BJ (cell line): Measurements from ENCODE around the gene PLA2R1. TPM values are rescaled to one million over a fixed set of nuclear protein-coding genes. Genes with fewer than 3 reads are reported as not detected.

ENCODE experiments used
- CTCF ChIA-PET: fragments of 350-600 bp; formaldehyde crosslinking; extraction: SDS; loops from one replicate; lab custom pipeline; 2021; ENCODE audit warnings: antibody characterized with exemption, inconsistent platforms; lab: Yijun Ruan, JAX
- POLR2A ChIA-PET: fragments of 300-600 bp; sonication (Branson Sonifier 250); formaldehyde crosslinking; extraction: SDS; loops from one replicate; lab custom pipeline; 2021; ENCODE audit warnings: antibody characterized with exemption; lab: Charles Lee
- DNase-seq: peaks from one replicate; pipeline ENCODE4 v3.0.0-alpha.2; 2011; ENCODE audit warnings: low read depth
- H3K27me3 ChIP-seq: 2 replicates; pipeline ENCODE4 v1.6.0; 2011; ENCODE audit warnings: low read length; ENCODE audit not compliant: control insufficient read depth, insufficient read depth
- H3K36me3 ChIP-seq: 2 replicates; pipeline ENCODE4 v1.5.1; 2011; ENCODE audit warnings: low read length; ENCODE audit not compliant: control insufficient read depth, insufficient read depth
- H3K4me3 ChIP-seq: 2 replicates; pipeline ENCODE4 v1.5.1; 2011; ENCODE audit warnings: low read depth, mild to moderate bottlenecking, control low read depth, low read length
- polyA plus RNA-seq: library from polyadenylated mRNA; depleted of rRNA; stranded (reverse); fragments of >200 nt; gene quantifications from 2 replicates; pipeline ENCODE4 v1.2.3, GENCODE V29; 2011
- TF ChIP-seq, protein P1 (sequence below): IDR thresholded peaks from 2 replicates; pipeline ENCODE4 v1.5.1; 2011; ENCODE audit warnings: low read depth, mild to moderate bottlenecking, control low read depth, inconsistent platforms, low read length, moderate library complexity; ENCODE audit not compliant: insufficient read depth

PLA2R1 gene
- polyA plus RNA-seq, 1 experiment = 9.5 TPM

DNA sequence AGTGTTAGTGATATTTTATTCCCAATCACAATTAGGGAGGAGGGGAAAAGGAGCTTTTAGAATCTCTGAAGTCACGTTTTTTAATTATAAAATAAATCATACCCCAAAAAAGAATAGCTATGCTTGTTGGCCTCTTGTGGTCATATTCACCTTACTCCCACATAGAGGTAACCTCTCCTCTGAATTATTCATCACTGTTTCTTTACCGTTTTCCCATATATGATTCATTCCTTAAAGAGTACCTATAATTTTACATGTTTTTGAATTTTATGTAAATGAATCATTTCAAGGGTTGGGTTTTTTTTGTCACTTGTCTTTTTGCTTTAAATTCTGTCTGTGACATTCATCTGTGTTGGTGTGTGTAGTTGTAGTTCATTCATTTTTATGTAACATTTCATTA is 153.8 kb downstream of the PLA2R1 start:
- TF ChIP-seq, protein P1, sequence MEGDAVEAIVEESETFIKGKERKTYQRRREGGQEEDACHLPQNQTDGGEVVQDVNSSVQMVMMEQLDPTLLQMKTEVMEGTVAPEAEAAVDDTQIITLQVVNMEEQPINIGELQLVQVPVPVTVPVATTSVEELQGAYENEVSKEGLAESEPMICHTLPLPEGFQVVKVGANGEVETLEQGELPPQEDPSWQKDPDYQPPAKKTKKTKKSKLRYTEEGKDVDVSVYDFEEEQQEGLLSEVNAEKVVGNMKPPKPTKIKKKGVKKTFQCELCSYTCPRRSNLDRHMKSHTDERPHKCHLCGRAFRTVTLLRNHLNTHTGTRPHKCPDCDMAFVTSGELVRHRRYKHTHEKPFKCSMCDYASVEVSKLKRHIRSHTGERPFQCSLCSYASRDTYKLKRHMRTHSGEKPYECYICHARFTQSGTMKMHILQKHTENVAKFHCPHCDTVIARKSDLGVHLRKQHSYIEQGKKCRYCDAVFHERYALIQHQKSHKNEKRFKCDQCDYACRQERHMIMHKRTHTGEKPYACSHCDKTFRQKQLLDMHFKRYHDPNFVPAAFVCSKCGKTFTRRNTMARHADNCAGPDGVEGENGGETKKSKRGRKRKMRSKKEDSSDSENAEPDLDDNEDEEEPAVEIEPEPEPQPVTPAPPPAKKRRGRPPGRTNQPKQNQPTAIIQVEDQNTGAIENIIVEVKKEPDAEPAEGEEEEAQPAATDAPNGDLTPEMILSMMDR = no peak
- ChIA-PET POLR2A (no interaction called here), CTCF (no interaction called here)
- H3K4me3 ChIP-seq = no peak overlapping the region
- H3K36me3 ChIP-seq = no peaks in the 10 kb centered on the region
- H3K27me3 ChIP-seq = peaks cover 5% of the 10 kb centered on the region
- DNase-seq = no peak

DNA sequence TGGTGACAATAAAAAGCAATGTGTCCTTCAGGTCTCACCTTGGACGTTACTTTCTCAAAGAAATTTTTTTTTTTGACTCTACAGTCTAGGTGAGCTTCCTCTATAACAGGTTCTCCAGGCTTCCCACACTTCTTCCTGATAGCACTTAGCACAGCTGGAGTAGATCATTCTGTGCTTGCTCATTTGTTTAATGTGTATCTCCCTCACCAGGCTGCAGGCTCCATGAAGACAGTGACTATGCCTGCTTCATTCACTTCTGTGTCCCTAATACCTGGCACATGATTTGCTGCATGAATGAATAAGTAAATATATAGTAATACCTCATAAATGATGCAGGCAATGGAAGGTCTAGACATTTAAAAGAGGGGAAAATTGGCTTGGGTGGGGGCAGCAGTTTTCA is 154.5 kb downstream of the PLA2R1 start:
- TF ChIP-seq, protein P1 = no peak
- ChIA-PET POLR2A (no interaction called here), CTCF (no interaction called here)
- no peak for DNase-seq
- no peak overlapping the region for H3K4me3 ChIP-seq
- H3K36me3 ChIP-seq = no peaks in the 10 kb centered on the region
- peaks cover 5% of the 10 kb centered on the region for H3K27me3 ChIP-seq

DNA sequence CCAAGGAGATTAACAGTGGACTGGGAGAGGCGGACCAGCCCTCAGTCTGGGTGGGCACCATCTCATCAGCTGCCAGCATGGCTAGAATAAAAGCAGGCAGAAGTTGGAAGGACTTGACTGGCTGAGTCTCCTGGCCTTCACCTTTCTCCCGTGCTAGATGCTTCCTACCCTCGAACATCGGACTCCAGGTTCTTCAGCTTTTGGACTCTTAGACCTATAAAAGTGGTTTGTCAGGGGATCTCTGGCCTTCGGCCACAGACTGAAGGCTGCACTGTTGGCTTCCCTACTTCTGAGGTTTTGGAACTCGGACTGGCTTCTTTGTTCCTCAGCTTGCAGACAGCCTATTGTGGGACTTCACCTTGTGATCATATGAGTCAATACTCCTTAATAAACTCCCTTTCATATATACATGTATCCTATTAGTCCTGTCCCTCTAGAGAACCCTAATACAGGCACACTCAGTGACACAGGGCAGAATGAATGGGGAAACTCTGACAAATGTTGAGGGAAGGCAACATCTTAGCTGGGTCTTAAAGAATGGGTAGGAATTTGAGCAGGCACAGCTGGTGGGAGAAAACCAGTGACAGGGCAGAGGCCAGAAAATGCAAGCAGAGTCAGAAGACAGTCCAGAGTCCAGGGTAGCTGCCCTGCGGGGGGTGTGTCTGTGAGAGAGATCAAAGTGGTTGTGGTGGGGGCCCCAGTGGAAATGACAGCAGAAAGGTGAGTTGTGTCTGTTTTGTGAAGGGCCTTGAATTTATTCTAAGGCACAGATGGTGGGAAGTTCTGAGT is 156.3 kb downstream of the PLA2R1 start:
- ChIA-PET CTCF (interaction anchor here (0.6 to 1.1 kb wide), 3 partner anchors 14 to 87 kb away, joined by 3 to 5 read pairs (median 4); no protein-coding TSS in a partner anchor), POLR2A (interaction anchor here (0.6 kb wide), 1 partner anchor 62 kb away, joined by 6 read pairs; no protein-coding TSS in a partner anchor)
- no peak for DNase-seq

DNA sequence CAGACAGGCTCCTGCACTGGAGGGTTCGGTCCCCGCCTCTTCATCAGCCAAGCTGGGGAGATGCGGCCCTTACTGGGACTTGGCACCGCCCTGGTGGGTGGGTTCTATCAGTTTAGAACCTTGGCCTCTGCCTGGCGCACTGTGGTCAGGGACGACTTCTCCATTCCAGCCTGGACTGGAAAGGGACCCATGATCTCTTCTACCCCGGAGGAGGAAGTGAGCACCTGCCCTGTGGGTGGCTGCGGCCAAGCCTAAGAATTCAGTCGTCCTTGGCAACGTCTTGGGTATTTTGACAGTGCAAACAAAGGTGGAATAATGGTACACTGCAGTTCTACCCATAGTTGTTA is 157.5 kb downstream of the PLA2R1 start:
- ChIA-PET CTCF (interaction anchor here (0.7 kb wide), 1 partner anchor 39 kb away, joined by 3 read pairs; no protein-coding TSS in a partner anchor), POLR2A (no interaction called here)
- no peak for DNase-seq
- H3K36me3 ChIP-seq = no peaks in the 10 kb centered on the region
- TF ChIP-seq, protein P1 = no peak
- H3K4me3 ChIP-seq = no peak overlapping the region
- H3K27me3 ChIP-seq = peaks cover 5% of the 10 kb centered on the region

More for the DNA sequence above, 156.3 kb downstream of the PLA2R1 start:
- H3K27me3 ChIP-seq = peaks cover 5% of the 10 kb centered on the region
- no peak overlapping the region for H3K4me3 ChIP-seq
- H3K36me3 ChIP-seq = no peaks in the 10 kb centered on the region
- TF ChIP-seq, protein P1 = no peak

DNA sequence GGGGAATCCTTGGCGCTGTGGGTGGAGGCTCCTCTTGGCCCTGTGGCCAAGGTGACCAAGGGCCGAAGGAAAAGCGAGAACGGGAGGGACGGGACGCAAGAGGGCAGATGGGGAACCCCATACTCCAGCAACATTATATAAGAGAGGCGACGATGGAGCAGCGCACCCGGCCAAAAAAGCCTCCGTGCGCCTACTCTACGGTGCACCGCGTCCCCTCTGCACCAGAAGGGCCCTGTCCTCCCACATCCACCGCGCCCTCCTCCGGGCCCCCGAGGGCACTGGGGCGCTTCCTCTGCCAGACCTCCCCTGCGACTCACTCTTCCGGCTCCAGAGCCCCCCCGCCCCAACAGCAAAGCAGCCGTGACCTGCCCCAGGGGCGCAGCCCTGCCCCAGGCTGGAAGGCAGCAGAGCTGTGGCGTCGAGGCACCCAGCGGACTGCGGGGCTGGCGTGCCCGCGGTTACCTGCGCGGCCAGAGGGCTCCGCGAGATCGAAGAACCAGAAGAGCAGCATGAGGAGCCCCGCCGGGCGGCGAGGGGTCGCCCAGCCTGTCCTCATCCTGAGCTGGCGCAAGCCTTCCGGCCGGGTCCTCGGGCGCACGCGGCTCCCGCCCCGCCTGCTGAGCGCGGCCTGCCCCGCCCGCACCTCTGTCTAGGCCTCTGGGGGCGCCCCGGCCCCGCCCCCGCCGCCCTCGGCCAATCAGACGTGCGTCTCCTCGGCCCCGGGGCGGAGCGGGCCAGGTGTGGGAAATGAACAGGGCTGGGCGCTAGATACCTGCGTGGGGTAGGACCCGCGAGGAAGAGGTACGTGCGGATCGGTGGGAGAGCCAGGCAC is 158.1 kb downstream of the PLA2R1 start, which contains the start of gene LY75:
LY75 (minus strand) TSS at position 630 of the 832 bp plus-strand sequence.
- ChIA-PET CTCF (no interaction called here), POLR2A (no interaction called here)
- DNase-seq = no peak
- H3K27me3 ChIP-seq = peaks cover 5% of the 10 kb centered on the region; the same call in 1 of the 2 replicates
- TF ChIP-seq, protein P1 = no peak
- no peaks in the 10 kb centered on the region for H3K36me3 ChIP-seq
- peak within 1 kb of the TSS; percentile 25 for H3K4me3 ChIP-seq
